Measurements from ENCODE around the gene MORN4.

Gene MORN4

GRCh38 chr10:97669571-97669970, 36.3 kb upstream of the MORN4 start:
- no peak for TF ChIP-seq CTCF (IDR thresholded peaks at IDR 0.05; ENCODE audit: low read depth, low read length)
- no peak for DNase-seq (ENCODE audit: extremely low read depth, low read depth)

GRCh38 chr10:97667463-97667862, 34.2 kb upstream of the MORN4 start:
- TF ChIP-seq CTCF (IDR thresholded peaks at IDR 0.05; ENCODE audit: low read depth, low read length): no peak
- DNase-seq (ENCODE audit: extremely low read depth, low read depth): no peak

- DNase-seq (ENCODE audit: extremely low read depth, low read depth): no peak
- TF ChIP-seq CTCF (IDR thresholded peaks at IDR 0.05; ENCODE audit: low read depth, low read length): no peak
These were observed 33.7 kb upstream of the MORN4 start for GRCh38 chr10:97666992-97667391.

GRCh38 chr10:97664282-97664850, 31.1 kb upstream of the MORN4 start:
- DNase-seq (ENCODE audit: extremely low read depth, low read depth): no peak
- no peak for TF ChIP-seq CTCF (IDR thresholded peaks at IDR 0.05; ENCODE audit: low read depth, low read length)

- no peak for DNase-seq (ENCODE audit: extremely low read depth, low read depth)
These were observed 26.3 kb upstream of the MORN4 start for GRCh38 chr10:97659589-97659988.

GRCh38 chr10:97656777-97657176, 23.5 kb upstream of the MORN4 start:
- TF ChIP-seq CTCF (IDR thresholded peaks at IDR 0.05; ENCODE audit: low read depth, low read length): no peak
- DNase-seq (ENCODE audit: extremely low read depth, low read depth): no peak

More at GRCh38 chr10:97659589-97659988, 26.3 kb upstream of the MORN4 start:
- no peak for TF ChIP-seq CTCF (IDR thresholded peaks at IDR 0.05; ENCODE audit: low read depth, low read length)

- no peak for DNase-seq (ENCODE audit: extremely low read depth, low read depth)
- no peak for TF ChIP-seq CTCF (IDR thresholded peaks at IDR 0.05; ENCODE audit: low read depth, low read length)
These were observed 18.5 kb upstream of the MORN4 start for GRCh38 chr10:97651773-97652172.

Measured in AG09319 (cell line).